Activated T-helper 1 cell treated with anti-CD3 and anti-CD28 coated beads, Interleukin-2, amount 50 U/mL, for 16 hours (primary cell): ENCODE measurements around the gene SCAP.

Experiments
- DNase-seq, 2 donors: peaks; one replicate each; pipeline ENCODE4 v3.0.0-alpha.2; 2020; ENCODE audit warnings: low read depth in 1 of 2, low spot score in 1 of 2

The SCAP gene

GRCh38 chr3:47366833-47367232 lies 108.9 kb downstream of the SCAP start:
- no peak for DNase-seq

GRCh38 chr3:47365213-47366153 lies 110.3 kb downstream of the SCAP start:
- no peak for DNase-seq
